Body of pancreas (tissue), 4 donors: ENCODE results near the gene PRRC2C. TPM values are rescaled to one million over a fixed set of nuclear protein-coding genes. Genes with fewer than 3 reads are reported as not detected.

Experiments
- ATAC-seq: fragments of 150-250 bp; one replicate; pipeline ENCODE4 v1.9.1; 2016
- DNase-seq, 4 donors: peaks; one replicate each; pipeline ENCODE4 v3.0.0-alpha.2; 2019
- H3K27ac ChIP-seq, 4 donors: fragments of 200-600 bp; sonication (generic); 1 replicate in 3 of 4; 2 replicates in 1 of 4; pipeline versions ENCODE4 v1.5.1 to v1.6.1; 2016 to 2019; ENCODE audit warnings: mild to moderate bottlenecking in 1 of 4, mixed read lengths in 1 of 4, moderate library complexity in 1 of 4
- H3K27me3 ChIP-seq, 2 donors: fragments of 200-600 bp; sonication (generic); one replicate each; pipeline ENCODE4 v1.6.0; 2016; ENCODE audit warnings: mild to moderate bottlenecking in 1 of 2
- H3K36me3 ChIP-seq, 2 donors: fragments of 200-600 bp; sonication (generic); replicated peaks in 1 of 2; 2 replicates each; pipeline ENCODE4 v1.5.1; 2016; ENCODE audit warnings: low read depth in 2 of 2; ENCODE audit not compliant: insufficient read depth in 1 of 2
- H3K4me1 ChIP-seq: fragments of 200-600 bp; sonication (generic); one replicate; pipeline ENCODE4 v1.6.0; 2016
- H3K4me3 ChIP-seq, 2 donors: fragments of 200-600 bp; sonication (generic); 1 replicate in 1 of 2; 2 replicates in 1 of 2; pipeline ENCODE4 v1.5.1; 2016 to 2019
- H3K9me3 ChIP-seq, 3 donors: fragments of 200-600 bp; sonication (generic); 1 replicate in 2 of 3; 2 replicates in 1 of 3; pipeline ENCODE4 v1.5.1; 2016
- POLR2A ChIP-seq, 3 donors: fragments of 450-650 bp; IDR thresholded peaks; one replicate each; pipeline ENCODE4 v1.6.1; 2016; ENCODE audit warnings: antibody characterized with exemption in 3 of 3, mild to moderate bottlenecking in 2 of 3
- WGBS, 2 donors: methylation state at CpG; one replicate each; pipeline ENCODE4 v1.1.5; 2017; 5-methylcytosine and 5-hydroxymethylcytosine counted together
- intact Hi-C: fragments of 100-400 bp; cut with DNase I; formaldehyde crosslinking; loops from one replicate; pipeline ENCODE4 v1.15.1; 2023
- small RNA-seq: library from RNA; depleted of rRNA; stranded (forward); fragments of <200 nt; gene quantifications from one replicate; pipeline ENCODE3, GENCODE V24; 2016
- total RNA-seq, 2 donors: library from RNA; depleted of rRNA; stranded (reverse); fragments of >200 nt; gene quantifications; one replicate each; pipeline ENCODE4 v1.1.0, GENCODE V29; 2016
- TF ChIP-seq, protein P1 (sequence below), 7 experiments: fragments of 450-650 bp in 4 of 7; fragments of 200-600 bp in 3 of 7; sonication (generic) in 3 of 7; IDR thresholded peaks; one replicate each; pipeline ENCODE4 v1.5.1; 2016 to 2019; ENCODE audit warnings: antibody characterized with exemption in 7 of 7

The PRRC2C gene
- total RNA-seq, 2 donors from 2014 or later = 40.2 to 53.1 TPM

DNA sequence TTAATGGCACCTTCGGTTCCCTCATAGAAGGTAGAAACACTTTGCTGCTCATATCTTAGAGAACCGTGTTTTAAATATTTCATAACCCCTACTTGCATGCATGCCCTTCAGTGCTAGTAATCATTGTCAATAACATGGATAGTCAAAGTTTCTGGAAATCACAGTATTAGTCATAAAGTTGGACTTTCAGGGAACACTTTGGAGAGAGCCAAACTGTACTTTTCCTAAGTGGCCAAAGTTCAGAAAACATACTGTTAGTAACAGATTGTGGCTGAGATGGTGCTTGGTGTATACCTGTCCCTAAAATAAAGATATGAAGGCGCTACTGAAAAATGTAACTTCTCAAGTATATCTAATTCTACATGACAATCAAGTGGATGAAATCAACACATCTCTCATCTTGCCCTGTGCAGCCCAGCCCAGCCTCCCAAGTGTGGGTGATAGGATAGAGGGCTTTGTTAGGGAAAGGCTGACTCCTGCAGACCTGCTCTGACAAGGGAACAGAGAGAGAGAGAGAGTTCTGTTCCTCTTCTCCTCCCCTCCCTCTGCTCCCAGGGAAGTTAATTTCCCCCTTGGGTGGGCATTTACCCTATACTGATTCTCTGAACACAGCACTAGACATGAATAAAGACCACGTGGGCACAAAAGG lies 152.7 kb downstream of the PRRC2C start:
- DNase-seq (no peak), ATAC-seq (no peak)
- Histone ChIP-seq H3K27me3 (no peaks in the 10 kb centered on the region), H3K27ac (no peak overlapping the region), H3K9me3 (no peaks in the 10 kb centered on the region), H3K4me3 (no peak overlapping the region), H3K4me1 (no peaks in the 10 kb centered on the region), H3K36me3 (no peaks in the 10 kb centered on the region)
- 47 to 58% methylated on average over 4 of the region's 4 CpGs for WGBS, 2 donors
- TF ChIP-seq, protein P1, sequence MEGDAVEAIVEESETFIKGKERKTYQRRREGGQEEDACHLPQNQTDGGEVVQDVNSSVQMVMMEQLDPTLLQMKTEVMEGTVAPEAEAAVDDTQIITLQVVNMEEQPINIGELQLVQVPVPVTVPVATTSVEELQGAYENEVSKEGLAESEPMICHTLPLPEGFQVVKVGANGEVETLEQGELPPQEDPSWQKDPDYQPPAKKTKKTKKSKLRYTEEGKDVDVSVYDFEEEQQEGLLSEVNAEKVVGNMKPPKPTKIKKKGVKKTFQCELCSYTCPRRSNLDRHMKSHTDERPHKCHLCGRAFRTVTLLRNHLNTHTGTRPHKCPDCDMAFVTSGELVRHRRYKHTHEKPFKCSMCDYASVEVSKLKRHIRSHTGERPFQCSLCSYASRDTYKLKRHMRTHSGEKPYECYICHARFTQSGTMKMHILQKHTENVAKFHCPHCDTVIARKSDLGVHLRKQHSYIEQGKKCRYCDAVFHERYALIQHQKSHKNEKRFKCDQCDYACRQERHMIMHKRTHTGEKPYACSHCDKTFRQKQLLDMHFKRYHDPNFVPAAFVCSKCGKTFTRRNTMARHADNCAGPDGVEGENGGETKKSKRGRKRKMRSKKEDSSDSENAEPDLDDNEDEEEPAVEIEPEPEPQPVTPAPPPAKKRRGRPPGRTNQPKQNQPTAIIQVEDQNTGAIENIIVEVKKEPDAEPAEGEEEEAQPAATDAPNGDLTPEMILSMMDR (IDR thresholded peaks at IDR 0.05) = no peak
- TF ChIP-seq POLR2A (IDR thresholded peaks at IDR 0.05) = no peak
- intact Hi-C loops = no loop called here

DNA sequence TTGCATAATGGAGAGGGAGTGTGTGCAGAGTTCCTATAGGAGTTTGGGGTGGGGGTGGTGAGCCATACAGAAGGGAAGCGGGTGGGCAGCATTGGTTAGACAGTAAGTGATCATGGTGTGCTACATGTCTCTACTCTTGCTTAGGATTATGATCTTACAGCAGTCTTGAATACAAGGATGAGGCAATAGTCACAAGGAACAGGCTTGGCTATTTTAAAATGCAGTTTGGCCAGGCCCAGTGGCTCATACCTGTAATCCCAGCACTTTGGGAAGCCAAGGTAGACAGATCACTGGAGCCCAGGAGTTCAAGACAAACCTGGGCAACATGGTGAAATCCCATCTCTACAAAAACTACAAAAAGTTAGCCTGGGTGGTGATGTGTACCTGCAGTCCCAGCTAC lies 154.9 kb downstream of the PRRC2C start:
- Histone ChIP-seq H3K36me3 (no peaks in the 10 kb centered on the region), H3K4me3 (no peak overlapping the region), H3K9me3 (no peaks in the 10 kb centered on the region), H3K27me3 (no peaks in the 10 kb centered on the region), H3K27ac (no peak overlapping the region), H3K4me1 (peaks cover 6% of the 10 kb centered on the region)
- no peak for DNase-seq
- TF ChIP-seq POLR2A (IDR thresholded peaks at IDR 0.05) = no peak
- TF ChIP-seq, protein P1 (IDR thresholded peaks at IDR 0.05) = no peak
- intact Hi-C loops = no loop called here
- ATAC-seq = no peak
- 68 to 79% methylated on average over 1 of the region's 1 CpG for WGBS, 2 donors

DNA sequence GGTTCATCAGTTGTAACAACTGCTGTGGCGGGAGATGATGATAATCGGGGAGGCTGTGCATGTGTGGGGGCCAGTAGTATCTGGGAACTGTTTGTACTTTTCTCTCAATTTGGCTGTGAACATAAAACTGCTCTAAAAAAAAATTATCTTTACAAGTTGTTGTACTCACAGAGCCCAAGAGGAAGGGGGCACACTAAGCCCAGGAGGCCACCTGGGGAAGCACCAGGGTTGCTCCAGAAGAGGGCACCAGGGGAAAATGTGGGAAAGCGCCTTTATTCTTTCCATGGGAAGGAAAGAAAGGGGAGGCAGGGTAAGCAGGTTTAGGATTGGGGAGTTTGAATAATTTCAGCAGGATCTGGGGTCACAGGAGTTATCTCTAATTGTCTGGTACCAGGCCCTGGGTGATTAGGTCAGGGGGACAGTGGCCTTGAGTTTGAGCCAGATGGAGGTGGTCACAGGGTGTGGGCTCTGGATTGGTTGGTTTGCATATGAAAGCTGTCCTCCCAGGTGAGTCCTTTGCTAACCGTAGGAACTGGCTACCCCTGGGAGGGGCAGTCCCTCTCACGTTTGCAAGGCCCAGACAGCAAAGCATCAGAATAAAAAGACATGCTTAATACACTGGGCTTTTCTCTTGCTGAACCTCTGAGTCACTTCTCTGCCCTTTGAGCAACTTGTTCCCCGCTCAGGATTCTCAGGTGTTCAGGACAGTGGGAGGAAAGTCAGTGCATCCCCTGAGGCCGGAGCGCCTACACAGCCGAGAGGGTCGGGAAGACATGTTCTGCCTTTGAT lies 155.9 kb downstream of the PRRC2C start:
- TF ChIP-seq POLR2A (IDR thresholded peaks at IDR 0.05) = no peak
- intact Hi-C loops = no loop called here
- ATAC-seq (no peak), DNase-seq (no peak)
- H3K4me3 ChIP-seq = no peak overlapping the region
- no peaks in the 10 kb centered on the region for H3K36me3 ChIP-seq
- H3K9me3 ChIP-seq = no peaks in the 10 kb centered on the region
- 52 to 69% methylated on average over 10 of the region's 10 CpGs for WGBS, 2 donors
- H3K27ac ChIP-seq = no peak overlapping the region
- H3K4me1 ChIP-seq = peaks cover 7% of the 10 kb centered on the region
- no peaks in the 10 kb centered on the region for H3K27me3 ChIP-seq

DNA sequence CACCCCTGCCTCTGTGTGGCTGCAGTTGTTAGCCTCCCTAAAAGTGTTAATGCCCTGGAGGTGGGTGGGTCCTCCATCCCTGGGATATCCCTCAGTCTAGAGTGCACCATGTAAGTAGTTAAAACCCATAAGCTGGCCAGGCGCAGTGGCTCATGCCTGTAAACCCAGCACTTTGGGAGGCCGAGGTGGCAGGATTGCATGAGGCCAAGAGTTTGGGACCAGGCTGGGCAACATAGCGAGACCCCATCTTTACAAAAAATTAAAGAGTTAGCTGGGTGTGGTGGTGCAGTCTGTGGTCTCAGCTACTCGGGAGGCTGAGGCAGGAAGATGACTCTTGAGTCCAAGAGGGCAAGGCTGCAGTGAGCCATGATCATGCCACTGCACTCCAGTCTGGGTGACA lies 156.9 kb downstream of the PRRC2C start:
- no peaks in the 10 kb centered on the region for H3K27me3 ChIP-seq
- no peak for DNase-seq
- no peaks in the 10 kb centered on the region for H3K9me3 ChIP-seq
- TF ChIP-seq, protein P1 (IDR thresholded peaks at IDR 0.05) = no peak
- TF ChIP-seq POLR2A (IDR thresholded peaks at IDR 0.05) = no peak
- intact Hi-C loops = no loop called here
- no peaks in the 10 kb centered on the region for H3K36me3 ChIP-seq
- no peak overlapping the region for H3K27ac ChIP-seq
- ATAC-seq = no peak
- H3K4me1 ChIP-seq = peaks cover 7% of the 10 kb centered on the region
- 50 to 78% methylated on average over 1 to 4 of the region's 4 CpGs for WGBS, 2 donors
- H3K4me3 ChIP-seq = no peak overlapping the region

Small RNA genes lying within 50 kb of the gene (small RNA-seq; reads per million reads assigned to genes)
- gene CYCSP53 = not detected

Other genes with a start within 250 kb of the PRRC2C start
- gene FMO1, start 237.0 kb upstream of the PRRC2C start, total RNA-seq = 1 to 10 TPM in 1 of 2 donors, under 1 TPM in 1; 0.99 to 3.1 TPM
- gene FMO4, start 171.3 kb upstream of the PRRC2C start, total RNA-seq = 1 to 10 TPM in 1 of 2 donors, under 1 TPM in 1; 0.99 to 4.4 TPM
- gene MYOCOS, start 136.7 kb downstream of the PRRC2C start, total RNA-seq = not detected
- 1 to 10 TPM; 1.3 to 5.4 TPM for gene MYOC, start 167.2 kb downstream of the PRRC2C start, total RNA-seq